Iris pigment epithelial cell (primary cell): Measurements from ENCODE around the gene GMDS.
A peak's percentile ranks its signal among the peaks of the same experiment; 100 is the strongest.
"Not testable (repeated sequence)": the region's sequence is repeated elsewhere in the genome, so short reads cannot be mapped to it uniquely, and the experiment has no call there.

Experiments
- DNase-seq: peaks from one replicate; pipeline ENCODE4 v3.0.0-alpha.2; 2011; ENCODE audit warnings: low read depth

The GMDS gene

DNA sequence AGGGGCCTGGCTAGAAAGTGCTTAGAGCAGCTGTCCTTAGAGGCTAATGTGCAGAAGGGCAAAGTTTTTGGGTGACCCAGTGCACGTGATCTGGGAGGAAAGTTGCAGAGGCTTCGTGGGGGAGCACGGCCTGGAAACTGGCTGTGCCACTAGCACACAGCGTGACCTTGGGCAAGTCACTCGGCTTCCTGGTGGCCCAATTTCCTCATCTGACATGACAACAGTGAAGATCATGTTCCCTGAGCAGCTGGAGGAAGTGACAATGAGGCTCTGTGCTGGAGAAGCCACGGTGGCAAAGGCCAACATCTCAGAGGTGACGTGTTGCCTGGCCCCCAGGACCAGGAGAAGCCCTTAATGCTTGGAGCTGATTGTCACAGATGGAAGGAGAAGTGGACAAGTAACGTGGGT lies 536.2 kb downstream of the GMDS start:
- no peak for DNase-seq

DNA sequence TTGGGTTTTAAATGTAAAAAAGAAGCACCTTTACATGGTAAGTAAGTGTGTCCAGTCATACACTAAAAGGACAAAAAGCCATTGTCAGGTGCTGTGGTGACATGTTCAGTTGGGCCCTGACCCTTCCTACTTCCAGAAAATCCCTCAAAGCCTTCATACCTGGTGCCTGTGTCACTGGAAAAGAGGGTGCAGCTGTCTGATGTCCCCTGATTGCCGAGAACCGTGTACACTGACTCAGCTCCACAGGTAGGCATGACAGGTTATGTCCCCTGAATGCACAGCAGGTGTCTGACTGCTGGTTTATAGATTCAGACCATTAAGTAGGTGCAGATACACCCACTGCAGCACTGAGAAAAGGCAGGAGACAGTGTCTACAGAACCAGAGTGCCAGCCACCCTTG lies 536.6 kb downstream of the GMDS start:
- DNase-seq = no peak

DNA sequence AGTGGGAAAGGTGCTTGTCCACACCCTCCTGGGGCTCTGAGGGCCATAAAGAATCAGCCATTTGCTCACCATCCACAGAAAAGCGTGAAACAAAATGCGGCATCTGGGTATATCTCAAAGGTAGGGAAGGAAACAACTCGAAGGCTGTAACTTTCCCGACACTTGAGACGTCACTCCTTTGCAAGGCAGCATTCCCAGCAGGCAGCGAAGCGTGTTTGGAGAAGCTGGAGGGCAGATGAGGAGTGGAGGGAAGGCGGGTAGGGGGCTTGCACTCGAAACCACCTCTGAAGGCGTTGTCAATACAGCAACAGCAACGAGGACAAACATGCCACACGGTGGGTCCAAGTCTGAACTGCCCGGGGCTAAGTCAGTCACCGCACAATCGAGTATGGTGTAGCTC lies 537.3 kb downstream of the GMDS start:
- DNase-seq = no peak

DNA sequence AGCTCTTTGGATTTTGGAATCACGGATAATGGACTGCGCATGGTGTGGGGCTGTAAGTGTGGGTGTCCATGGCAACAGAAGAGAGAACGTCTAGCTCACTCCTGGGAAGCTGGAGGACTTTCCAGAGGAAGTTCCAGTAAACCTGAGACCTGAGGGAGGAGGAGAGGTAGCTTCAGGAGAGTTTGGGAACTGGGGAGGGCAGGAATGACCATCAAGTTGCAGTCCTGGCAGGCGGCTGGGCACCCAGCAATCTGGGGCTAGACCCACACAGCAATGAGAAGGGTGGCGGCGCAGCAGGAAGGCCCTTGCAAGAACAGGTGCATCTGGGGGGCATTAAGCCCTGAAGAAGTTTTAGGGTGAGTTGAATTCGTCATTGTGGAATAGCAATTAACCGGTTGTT lies 539.8 kb downstream of the GMDS start:
- no peak for DNase-seq

DNA sequence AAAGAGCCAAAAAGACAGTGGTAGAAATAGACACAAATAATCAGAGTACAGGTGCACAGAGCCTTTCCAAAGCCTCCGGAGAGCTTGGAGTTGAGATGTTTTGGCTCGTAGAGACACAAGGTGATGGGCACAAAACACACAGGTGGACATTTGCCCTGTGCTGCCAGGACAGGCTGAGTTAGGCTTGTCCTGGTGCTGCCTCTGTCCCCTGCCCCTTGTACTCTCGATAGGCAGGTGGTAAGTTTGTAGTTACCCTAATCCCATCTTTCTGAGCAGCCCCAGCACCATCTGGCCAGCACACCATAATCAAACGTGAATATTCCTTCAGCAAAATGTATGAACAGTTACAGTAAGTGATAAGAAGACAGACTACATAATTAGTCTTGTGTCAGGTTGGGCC lies 540.2 kb downstream of the GMDS start:
- no peak for DNase-seq

DNA sequence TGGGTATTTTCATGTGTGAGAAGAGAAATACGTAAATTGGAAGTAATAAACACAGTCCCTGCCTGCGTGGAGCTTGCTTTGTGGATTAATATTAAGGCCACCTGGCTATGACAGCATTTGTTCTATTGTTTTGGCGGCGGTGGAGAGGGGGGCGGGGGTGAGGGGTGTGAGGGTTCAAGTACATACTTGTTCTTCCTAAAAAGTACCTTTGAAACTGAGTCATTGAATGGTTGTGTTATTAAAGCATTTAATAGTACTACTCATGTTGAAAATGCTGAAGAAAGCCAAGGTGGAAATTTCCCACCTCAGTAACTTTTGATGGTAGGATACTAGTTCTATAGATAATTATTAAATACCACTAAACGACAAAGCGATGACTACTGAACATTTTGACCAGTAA lies 540.7 kb downstream of the GMDS start:
- no peak for DNase-seq

DNA sequence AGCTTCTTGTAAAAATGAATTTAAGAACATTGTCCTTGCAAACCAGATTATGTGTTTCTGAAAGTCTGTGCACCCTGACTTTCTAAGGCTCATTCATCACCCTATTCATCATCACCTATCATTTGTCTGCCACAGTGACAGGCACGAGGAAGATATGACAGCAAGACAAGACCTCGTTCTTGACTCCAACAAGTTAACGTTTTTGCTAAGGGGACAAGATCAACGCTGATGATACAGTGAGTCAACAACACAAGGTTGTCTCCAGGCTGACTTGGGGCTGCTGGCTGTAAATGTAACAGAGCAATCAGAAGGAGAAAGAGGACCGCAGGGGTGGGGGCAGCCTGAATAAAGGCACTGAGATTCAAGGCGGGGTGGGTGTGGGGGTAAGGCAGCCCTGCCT lies 541.5 kb downstream of the GMDS start:
- no peak for DNase-seq

DNA sequence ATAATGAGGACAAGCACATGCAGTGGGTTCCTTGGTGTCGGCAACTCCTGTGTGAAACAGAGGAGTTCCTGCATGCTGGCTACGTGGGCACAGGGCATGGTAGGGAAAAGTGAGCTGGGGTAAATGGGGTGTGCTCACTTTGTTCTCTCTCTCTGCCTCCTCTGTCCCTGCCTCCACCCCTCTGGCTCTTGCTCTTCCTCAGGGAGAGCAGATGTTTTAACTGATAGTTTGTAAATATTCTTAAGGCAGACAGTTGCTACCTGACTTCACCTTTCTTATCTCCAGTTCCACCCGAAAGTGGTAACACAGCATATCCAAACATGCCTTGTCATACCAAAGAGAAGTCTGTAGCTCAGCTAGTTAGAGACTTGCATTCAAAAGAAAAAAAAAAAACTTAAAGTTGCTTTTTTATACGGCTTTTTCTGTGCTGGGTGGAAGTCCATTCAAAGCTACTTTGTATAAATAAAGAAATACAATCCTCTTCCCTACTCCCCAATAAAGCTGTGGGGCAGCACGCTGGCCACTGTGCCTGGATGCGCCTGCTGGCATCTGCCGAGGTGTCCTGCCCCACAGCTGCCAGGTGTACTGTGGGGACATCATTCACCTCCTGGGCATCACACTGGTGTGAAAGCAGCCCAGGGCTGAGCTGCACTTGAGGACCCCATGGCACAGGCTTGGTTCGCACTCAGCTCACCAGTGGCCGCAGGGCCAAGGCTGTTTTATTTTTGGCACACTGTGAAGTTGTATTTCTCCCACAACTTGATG lies 542.1 kb downstream of the GMDS start:
- no peak for DNase-seq

DNA sequence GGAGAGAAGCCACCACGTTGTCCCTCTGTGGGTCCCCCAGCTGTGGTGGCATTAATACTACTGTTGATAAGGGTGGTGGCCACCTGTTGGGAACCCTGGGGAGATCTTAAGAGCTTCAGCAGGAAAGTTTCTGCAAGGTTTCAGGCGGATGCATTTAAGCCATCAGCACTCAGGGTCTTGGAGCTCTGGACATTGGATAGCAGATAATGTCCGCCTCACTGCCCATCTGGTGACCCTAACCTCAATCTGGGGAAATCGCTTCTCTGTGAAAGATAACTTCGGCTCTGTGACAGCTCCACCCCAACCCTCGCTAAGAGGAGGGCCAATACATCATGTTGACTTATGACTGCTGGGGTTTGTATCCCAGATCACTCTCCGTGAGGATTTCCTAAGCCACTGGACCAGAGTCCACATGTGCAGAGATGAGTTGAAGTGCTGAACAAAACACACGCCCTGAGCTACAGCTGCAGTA lies 542.8 kb downstream of the GMDS start:
- DNase-seq = no peak

DNA sequence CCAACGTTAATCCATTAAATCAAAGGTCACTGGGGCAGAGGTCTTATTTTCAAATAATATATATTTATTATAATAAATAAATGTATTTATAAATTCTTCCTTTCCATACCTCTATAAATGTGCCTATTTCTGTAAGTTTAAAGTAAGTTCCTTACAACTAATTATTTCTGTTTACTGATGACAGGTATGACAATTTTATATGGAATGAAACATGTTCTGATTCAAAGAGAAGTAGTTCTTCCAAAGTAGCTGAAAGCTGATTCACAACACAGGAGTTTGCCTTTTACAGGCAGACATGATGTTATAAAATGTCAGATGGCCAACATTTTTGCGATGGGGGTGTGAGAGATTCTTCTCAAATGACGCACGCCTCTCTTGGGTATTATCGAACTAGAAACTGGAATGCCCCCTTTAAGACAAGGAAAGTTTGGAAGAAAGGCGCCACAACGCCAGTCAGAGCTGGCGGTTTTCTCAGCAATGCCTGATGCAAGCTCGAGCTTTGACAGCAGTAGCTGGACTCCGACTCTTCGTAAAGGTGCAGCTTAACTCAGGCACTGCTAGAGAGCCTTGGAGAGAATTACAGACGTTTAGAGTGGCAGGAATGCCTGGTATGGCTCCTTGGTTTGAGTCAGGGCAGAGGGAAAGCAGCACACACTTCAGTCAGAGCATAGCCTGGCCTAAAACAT lies 543.6 kb downstream of the GMDS start:
- peak; percentile 94 for DNase-seq

DNA sequence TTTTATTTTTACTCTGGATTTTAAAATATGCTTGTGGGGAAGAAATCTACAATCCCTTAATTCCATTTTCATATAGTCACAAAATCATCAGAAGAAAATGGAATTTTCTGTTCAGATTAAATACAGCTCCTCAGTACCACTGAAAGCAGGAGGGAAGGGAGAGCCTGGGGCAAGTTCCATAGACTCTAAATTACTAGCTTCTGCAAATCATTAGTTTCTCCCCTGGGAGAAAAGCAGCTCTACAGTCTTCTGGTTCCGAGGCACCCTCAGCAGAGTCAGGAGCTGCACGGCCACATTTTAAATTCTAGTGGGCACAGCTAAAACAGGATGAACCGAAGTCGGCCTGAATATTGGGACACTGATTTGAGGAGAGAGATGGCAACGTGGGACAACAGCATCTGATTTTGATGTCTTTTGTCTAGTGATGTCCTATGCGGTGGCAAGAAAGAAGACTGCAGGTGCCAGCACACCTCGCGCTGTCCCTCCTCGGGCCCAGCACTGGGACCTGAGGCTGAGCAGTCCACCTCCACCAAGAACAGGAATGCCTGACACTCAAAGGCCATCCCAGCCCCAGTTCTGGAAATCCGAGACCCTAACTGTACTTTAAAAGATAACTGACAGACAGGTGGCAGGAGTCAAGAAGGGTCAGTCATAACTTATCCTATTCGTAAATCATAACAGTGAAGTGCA lies 545.0 kb downstream of the GMDS start:
- no peak for DNase-seq

DNA sequence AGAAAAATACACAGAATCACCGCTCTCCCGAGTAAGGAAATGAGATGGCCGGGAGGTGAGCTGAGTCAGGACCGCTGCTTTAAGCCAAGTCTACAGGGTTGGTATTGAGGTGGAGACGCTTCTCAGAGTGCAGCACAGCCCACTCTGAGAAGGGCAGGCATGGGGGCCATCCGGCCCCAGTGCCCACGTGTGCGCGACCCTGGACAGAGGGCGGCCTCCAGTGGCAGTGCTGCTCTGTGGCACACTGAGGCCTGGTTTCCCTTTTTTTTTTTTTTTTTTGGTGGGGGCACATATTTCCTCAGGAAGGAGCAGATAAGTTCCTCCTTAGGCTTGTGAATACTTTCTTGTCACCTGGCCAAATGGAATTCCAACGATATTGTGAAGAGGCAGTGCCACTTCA lies 546.9 kb downstream of the GMDS start:
- no peak for DNase-seq

DNA sequence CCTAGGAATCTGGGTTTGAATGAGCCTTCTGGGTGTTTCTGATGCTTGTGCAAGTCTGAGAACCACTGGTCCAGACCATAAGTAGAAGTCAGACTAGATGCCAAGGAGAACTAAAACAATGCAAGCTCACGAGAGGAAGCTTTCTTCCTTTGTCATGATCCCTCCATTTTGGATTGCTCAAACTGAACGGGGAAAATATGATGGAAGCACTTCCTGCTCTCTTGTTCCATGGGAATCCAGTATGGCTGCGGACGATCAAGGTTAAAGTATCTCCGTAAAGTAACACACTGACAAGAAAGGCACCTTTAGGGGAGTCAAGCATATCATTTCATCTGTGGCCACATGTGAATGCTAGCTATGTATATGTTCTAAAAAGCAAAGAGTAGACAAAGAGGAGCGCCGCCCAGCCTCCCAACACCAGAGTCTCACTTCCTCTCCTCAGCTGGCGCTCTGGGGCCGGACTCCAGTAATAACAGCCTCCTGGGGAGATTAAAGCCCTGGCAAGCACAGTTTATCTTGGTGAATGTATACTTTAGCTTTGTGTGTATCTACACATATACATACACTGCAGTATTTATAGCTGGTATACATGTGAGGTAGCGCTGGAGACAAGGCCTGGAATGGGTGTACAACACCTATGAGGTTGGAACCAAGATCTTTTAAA lies 547.6 kb downstream of the GMDS start:
- DNase-seq = no peak

DNA sequence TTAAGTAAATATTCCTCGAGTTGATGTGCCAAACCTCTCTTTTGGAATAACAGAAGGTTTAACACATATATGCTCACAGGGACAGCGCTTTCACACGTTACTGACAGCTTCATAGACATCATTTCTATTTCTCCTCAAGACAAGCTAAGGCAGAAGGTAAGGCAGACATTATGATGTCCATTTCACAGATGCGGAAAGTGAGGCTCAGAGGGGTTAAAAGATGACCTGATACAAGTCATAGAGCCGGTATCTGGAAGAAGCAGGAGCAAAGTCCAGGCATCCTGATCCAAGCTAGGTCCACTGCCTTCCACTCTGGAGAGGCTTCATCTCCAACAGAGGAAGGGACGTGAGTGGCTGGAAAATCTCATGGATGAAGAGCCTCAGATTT lies 548.9 kb downstream of the GMDS start:
- no peak for DNase-seq

DNA sequence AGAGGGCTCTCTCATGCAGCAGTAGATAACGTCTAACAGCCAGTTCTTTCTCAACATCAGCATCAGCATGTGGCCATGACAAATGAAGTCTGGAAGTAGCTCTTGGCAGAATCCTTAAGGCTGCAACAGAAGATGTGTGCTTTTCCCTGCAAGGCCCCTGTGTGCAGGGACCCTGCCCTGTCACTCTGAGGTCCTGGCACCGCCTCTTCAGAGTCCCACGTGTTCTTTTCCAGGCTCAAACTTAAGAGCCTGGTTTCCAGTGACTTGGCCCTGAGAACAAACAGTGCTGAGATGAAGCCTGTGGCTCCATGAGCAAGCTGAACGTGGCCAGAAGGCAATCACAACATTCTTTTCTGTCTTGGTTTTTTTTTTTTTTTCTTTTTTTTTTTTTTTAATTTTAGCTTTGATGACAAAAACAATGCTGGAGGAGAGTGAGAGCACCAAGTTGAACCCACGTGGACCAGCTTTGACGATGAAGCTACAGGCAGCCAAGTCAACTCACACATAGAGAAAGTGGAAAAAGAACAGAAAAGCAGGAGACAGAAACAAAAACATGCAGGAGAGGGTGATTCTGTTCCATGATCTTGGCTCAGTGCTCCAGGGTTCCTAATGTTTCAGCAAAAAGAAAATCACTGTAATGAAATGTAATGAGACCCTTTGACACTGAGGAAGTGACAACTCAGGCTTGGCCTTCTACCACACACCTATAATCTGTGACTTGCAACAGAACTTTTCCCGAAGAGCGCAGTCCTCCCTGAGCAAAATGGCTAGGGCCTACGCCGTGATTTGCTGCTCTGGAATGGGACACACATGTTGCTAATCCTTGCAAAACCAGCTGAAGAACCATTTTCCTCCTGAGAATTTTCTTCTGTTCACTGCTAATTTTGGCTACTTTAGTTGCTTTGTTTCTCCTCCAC lies 549.6 kb downstream of the GMDS start:
- DNase-seq = no peak

DNA sequence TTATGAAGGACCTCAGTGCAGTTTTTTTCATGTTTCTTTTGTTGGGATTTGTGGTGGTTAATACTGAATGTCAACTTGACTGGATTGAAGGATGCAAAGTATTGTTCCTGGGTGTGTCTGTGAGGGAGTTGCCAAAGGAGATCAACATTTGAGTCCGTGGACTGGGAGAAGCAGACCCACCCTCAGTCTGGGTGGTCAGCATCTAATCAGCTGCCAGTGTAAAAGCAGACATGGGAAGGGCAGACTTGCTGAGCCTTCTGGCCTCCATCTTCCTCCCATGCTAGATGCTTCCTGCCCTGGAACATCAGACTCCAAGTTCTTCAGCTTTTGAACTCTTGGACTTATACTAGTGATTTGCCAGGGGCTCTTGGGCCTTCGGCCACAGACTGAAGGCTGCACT lies 553.6 kb downstream of the GMDS start:
- not testable (repeated sequence) for DNase-seq

DNA sequence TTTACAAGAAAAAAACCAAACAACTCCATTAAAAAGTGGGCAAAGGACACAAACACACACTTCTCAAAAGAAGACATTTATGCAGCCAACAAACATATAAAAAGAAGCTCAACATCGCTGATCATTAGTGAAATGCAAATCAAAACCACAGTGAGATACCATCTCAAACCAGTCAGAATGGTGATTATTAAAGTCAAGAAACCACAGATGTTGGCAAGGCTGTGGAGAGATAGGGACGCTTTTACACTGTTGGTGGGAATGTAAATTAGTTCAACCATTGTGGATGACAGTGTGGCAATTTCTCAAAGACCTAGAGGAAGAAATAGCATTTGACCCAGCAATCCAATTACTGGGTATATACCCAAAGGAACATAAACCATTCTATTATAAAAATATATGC lies 554.7 kb downstream of the GMDS start:
- DNase-seq = not testable (repeated sequence)

DNA sequence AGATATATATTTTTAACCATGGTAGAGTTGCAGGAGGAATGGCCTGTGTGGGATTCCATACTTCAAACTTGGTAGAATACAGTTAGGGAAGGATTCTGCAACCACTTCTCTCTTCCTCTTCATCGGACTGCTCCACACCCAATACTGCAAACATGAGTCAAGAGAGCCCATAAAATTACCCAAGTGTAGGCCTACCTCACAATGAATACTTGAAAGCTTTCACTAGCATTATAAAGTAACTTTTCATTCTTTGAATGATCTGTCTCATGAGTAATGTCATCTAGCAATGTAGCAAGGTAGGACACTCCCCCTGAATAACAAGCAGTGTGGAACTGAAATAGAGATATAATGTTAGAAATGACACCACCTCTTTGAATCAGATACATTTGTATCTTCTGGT lies 556.3 kb downstream of the GMDS start:
- DNase-seq = peak; percentile 27

DNA sequence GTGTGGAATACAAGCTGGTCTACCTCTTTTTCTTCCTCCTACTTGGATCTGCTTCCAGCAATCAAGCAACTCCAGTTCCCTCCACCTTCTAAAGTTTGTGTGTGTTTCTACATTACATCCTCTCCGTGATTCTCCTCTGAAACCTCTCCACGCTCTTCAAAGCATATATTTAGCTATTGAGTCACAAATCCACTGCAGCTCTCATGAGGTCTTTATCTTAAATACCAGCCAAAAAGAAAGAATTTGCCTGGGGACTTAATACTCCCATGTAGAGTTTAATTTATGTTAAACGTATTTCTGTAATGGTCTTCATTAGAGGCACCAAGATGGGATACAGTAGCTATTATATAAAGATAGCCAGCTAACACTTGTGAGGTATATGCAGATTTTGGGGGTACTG lies 557.0 kb downstream of the GMDS start:
- no peak for DNase-seq

DNA sequence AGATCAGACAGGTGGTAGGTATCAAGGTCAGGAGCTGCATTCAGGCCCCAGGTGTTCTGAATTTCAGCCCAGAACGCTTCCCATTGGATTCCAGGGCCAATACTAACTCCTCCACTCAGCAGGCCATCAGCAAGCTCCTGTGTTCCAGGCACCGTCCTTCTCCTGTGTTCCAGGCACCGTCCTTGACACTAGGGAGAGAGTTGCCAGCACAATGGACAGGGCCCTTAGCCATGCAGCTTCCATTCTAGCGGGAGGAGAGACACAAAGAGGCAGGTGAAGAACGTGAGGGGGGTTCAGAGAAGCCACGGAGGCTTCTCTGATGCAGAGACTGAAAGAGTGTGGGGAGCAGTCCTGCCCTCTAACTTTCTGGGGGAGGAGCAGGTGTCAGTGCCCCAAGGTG lies 558.0 kb downstream of the GMDS start:
- no peak for DNase-seq
